HepG2 (cell line): ENCODE results near the gene PLXNB2. TPM values are rescaled to one million over a fixed set of nuclear protein-coding genes. Genes with fewer than 3 reads are reported as not detected.
A peak's percentile ranks its signal among the peaks of the same experiment; 100 is the strongest.

Experiments
- CAMTA2 ChIP-seq: sonication (generic); formaldehyde crosslinking; IDR thresholded peaks from 2 replicates; pipeline ENCODE4 v1.4.0; 2020; ENCODE audit warnings: mild to moderate bottlenecking, missing genetic modification reagents, borderline replicate concordance
- ELF1 ChIP-seq: sonication (generic); formaldehyde crosslinking; IDR thresholded peaks from 2 replicates; pipeline ENCODE4 v1.4.0; 2020; ENCODE audit warnings: missing genetic modification reagents
- FOXO1 ChIP-seq: sonication (generic); formaldehyde crosslinking; IDR thresholded peaks from 2 replicates; pipeline ENCODE4 v1.4.0; 2020; ENCODE audit warnings: missing genetic modification reagents
- FOXP1 ChIP-seq, 2 experiments: fragments of 450-650 bp in 1 of 2; IDR thresholded peaks; 2 replicates each; pipeline ENCODE4 v1.6.1; 2017 to 2018; ENCODE audit warnings: antibody characterized with exemption in 1 of 2
- HOXA5 ChIP-seq: sonication (generic); formaldehyde crosslinking; IDR thresholded peaks from 2 replicates; pipeline ENCODE4 v1.4.0; 2020; ENCODE audit warnings: missing genetic modification reagents
- IKZF1 ChIP-seq: fragments of 450-650 bp; IDR thresholded peaks from 2 replicates; pipeline ENCODE4 v1.7.1; 2016
- NFE2L1 ChIP-seq: sonication (generic); formaldehyde crosslinking; IDR thresholded peaks from 2 replicates; pipeline ENCODE4 v1.4.0; 2020; ENCODE audit warnings: missing genetic modification reagents, mild to moderate bottlenecking, borderline replicate concordance
- NR3C1 ChIP-seq: sonication (generic); formaldehyde crosslinking; IDR thresholded peaks from 2 replicates; pipeline ENCODE4 v1.4.0; 2020; ENCODE audit warnings: missing genetic modification reagents
- NRL ChIP-seq: sonication (generic); formaldehyde crosslinking; IDR thresholded peaks from 2 replicates; pipeline ENCODE4 v1.5.0; 2020; ENCODE audit warnings: missing genetic modification reagents, mild to moderate bottlenecking, moderate library complexity, borderline replicate concordance
- PCBP1 ChIP-seq: fragments of 200-400 bp; formaldehyde crosslinking; IDR thresholded peaks from 2 replicates; pipeline ENCODE4 v1.6.1; 2017; ENCODE audit warnings: mild to moderate bottlenecking, low read depth, low read length, borderline replicate concordance
- RARG ChIP-seq: sonication (generic); formaldehyde crosslinking; IDR thresholded peaks from 2 replicates; pipeline ENCODE4 v1.4.0; 2020; ENCODE audit warnings: low read depth, mild to moderate bottlenecking, missing genetic modification reagents
- RXRA ChIP-seq: sonication (generic); formaldehyde crosslinking; IDR thresholded peaks from 2 replicates; pipeline ENCODE4 v1.5.1; 2020; ENCODE audit warnings: missing genetic modification reagents
- SATB2 ChIP-seq: sonication (generic); formaldehyde crosslinking; IDR thresholded peaks from 2 replicates; pipeline ENCODE4 v1.5.0; 2020; ENCODE audit warnings: missing genetic modification reagents
- SIX4 ChIP-seq: sonication (generic); formaldehyde crosslinking; IDR thresholded peaks from 2 replicates; pipeline ENCODE4 v1.4.0; 2020; ENCODE audit warnings: missing genetic modification reagents
- SKI ChIP-seq: fragments of 450-650 bp; IDR thresholded peaks from one replicate; pipeline ENCODE4 v1.6.1; 2018; ENCODE audit warnings: mild to moderate bottlenecking; ENCODE audit not compliant: partially characterized antibody
- SOX5 ChIP-seq: IDR thresholded peaks from 2 replicates; pipeline ENCODE4 v1.6.1; 2016; ENCODE audit warnings: borderline replicate concordance
- TCF7L2 ChIP-seq: IDR thresholded peaks from 2 replicates; pipeline ENCODE4 v1.6.1; 2011; ENCODE audit warnings: mild to moderate bottlenecking, low read depth, low read length, moderate library complexity
- TGIF2 ChIP-seq: IDR thresholded peaks from 2 replicates; pipeline ENCODE4 v1.6.1; 2016; ENCODE audit warnings: control low read depth, missing compliant biosample characterization
- ZNF672 ChIP-seq: sonication (generic); formaldehyde crosslinking; IDR thresholded peaks from 2 replicates; pipeline ENCODE4 v1.8.1; 2022; ENCODE audit warnings: missing genetic modification reagents
- ZNF776 ChIP-seq: sonication (generic); formaldehyde crosslinking; IDR thresholded peaks from 2 replicates; pipeline ENCODE4 v1.4.0; 2020; ENCODE audit warnings: mild to moderate bottlenecking, missing genetic modification reagents
- polyA plus RNA-seq, 8 experiments: library from polyadenylated mRNA; depleted of rRNA in 3 of 8; stranded (reverse) in 7 of 8; unstranded in 1 of 8; fragments of >200 nt; fragmentation: Illumina TruSeq in 4 of 8; extraction: Trizol in 4 of 8; gene quantifications; 2 replicates each; pipeline versions ENCODE4 v1.2.1 to v1.2.3, GENCODE V29; 2011 to 2016; ENCODE audit warnings: low read depth in 4 of 8, missing spikeins in 1 of 8, mixed read lengths in 1 of 8; ENCODE audit not compliant: insufficient read depth in 1 of 8
- total RNA-seq, 5 experiments: library from RNA; depleted of rRNA; stranded (reverse); fragments of >200 nt; fragmentation: Illumina TruSeq; extraction: Trizol; gene quantifications; 2 replicates each; pipeline ENCODE4 v1.2.3, GENCODE V29; 2016; ENCODE audit warnings: low read depth in 1 of 5
- TF ChIP-seq, protein P1 (sequence below): IDR thresholded peaks from 2 replicates; pipeline ENCODE4 v1.6.1; 2016; ENCODE audit warnings: missing genetic modification reagents, missing compliant biosample characterization
- TF ChIP-seq, protein P2 (sequence below): sonication (generic); formaldehyde crosslinking; IDR thresholded peaks from 2 replicates; pipeline ENCODE4 v1.4.0; 2020; ENCODE audit warnings: missing genetic modification reagents, borderline replicate concordance
- TF ChIP-seq, protein P3 (sequence below): sonication (generic); formaldehyde crosslinking; IDR thresholded peaks from 2 replicates; pipeline ENCODE4 v1.5.1; 2020; ENCODE audit warnings: missing genetic modification reagents, mild to moderate bottlenecking, borderline replicate concordance
- TF ChIP-seq, protein P4 (sequence below): sonication (generic); formaldehyde crosslinking; IDR thresholded peaks from 2 replicates; pipeline ENCODE4 v1.4.0; 2020; ENCODE audit warnings: missing genetic modification reagents
- TF ChIP-seq, protein P5 (sequence below): IDR thresholded peaks from 2 replicates; pipeline ENCODE4 v1.6.1; 2012; ENCODE audit warnings: inconsistent platforms

Gene PLXNB2
- total and polyA plus RNA-seq, 2 of the 13 experiments (the other 11 are each of a cell fraction or from before 2014, with no cell fraction given) = 32.6 to 68.9 TPM

DNA sequence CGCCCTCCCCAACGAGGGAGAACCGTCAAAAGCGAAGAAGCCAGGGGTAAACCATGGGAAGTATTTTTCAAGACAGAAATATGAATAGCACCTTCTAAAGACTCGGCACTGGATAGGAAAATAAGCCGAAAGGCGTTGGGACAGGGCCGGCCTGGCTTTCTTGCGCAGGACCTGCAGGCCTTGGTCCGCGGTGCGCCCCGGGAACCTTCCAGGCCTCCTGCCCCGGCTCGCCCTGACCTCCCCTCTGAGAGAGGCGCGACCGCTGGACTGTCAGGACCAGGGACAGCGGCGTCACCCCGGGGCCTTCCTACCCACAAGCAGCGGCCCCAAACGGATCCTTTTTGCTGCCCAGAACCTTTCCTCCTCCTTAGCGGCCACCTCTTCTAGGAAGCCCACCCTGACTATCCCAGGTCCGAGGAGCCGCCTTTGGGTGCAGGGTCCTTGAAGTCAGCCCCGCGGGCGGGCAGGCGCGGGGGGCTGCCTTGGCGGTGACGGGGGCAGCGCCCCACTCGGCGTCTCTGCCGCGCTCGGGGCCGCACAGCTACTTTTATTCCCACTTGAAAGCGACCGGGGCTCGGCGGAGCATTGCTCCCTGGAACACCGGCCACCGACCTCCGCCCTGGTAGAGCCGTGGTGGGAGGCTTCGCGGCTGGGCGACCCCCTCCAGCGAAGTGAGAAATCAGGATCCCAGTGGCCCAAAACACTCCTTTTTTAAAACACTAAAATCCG, 36.6 kb downstream of the PLXNB2 start (continued):
- 0 out of 2 replicates have a peak, but pooled peaks have one; percentile 78 for TF ChIP-seq CAMTA2 (CRISPR knock-in tag)
- TF ChIP-seq SIX4 (CRISPR knock-in tag) = peak; percentile 50; the same call in 1 of the 2 replicates
- TF ChIP-seq HOXA5 = peak; percentile 92
- TF ChIP-seq TGIF2 (CRISPR knock-in tag) = peak; percentile 96
- peak; percentile 90 for TF ChIP-seq NRL (CRISPR knock-in tag)
- TF ChIP-seq ZNF776 = peak; percentile 60; the same call in 1 of the 2 replicates
- TF ChIP-seq, protein P1, sequence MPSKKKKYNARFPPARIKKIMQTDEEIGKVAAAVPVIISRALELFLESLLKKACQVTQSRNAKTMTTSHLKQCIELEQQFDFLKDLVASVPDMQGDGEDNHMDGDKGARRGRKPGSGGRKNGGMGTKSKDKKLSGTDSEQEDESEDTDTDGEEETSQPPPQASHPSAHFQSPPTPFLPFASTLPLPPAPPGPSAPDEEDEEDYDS = no peak
- TF ChIP-seq PCBP1 = no peak
- TF ChIP-seq ZNF672 (CRISPR knock-in tag) = no peak
- TF ChIP-seq SATB2 (CRISPR knock-in tag) = peak; percentile 59; the same call in 1 of the 2 replicates
- TF ChIP-seq, protein P2, sequence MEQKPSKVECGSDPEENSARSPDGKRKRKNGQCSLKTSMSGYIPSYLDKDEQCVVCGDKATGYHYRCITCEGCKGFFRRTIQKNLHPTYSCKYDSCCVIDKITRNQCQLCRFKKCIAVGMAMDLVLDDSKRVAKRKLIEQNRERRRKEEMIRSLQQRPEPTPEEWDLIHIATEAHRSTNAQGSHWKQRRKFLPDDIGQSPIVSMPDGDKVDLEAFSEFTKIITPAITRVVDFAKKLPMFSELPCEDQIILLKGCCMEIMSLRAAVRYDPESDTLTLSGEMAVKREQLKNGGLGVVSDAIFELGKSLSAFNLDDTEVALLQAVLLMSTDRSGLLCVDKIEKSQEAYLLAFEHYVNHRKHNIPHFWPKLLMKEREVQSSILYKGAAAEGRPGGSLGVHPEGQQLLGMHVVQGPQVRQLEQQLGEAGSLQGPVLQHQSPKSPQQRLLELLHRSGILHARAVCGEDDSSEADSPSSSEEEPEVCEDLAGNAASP (CRISPR knock-in tag) = peak; percentile 75
- TF ChIP-seq, protein P3, sequence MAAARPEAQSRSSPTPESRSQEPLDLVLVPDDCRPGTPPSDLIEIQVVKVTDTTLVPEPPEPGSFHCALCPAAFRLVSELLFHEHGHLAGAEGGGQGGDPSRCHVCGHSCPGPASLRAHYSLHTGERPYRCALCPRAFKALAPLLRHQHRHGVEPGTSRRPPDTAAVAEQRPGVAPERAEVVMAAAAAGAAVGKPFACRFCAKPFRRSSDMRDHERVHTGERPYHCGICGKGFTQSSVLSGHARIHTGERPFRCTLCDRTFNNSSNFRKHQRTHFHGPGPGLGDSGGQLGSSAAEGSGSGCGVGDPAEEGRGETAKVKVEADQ (CRISPR knock-in tag) = no peak
- TF ChIP-seq NR3C1 (CRISPR knock-in tag) = no peak
- TF ChIP-seq IKZF1 = no peak
- TF ChIP-seq TCF7L2 = no peak
- TF ChIP-seq ELF1 (CRISPR knock-in tag) = no peak
- TF ChIP-seq, protein P4, sequence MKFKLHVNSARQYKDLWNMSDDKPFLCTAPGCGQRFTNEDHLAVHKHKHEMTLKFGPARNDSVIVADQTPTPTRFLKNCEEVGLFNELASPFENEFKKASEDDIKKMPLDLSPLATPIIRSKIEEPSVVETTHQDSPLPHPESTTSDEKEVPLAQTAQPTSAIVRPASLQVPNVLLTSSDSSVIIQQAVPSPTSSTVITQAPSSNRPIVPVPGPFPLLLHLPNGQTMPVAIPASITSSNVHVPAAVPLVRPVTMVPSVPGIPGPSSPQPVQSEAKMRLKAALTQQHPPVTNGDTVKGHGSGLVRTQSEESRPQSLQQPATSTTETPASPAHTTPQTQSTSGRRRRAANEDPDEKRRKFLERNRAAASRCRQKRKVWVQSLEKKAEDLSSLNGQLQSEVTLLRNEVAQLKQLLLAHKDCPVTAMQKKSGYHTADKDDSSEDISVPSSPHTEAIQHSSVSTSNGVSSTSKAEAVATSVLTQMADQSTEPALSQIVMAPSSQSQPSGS (CRISPR knock-in tag) = peak; percentile 39; the same call in 1 of the 2 replicates
- peak; percentile 65; the same call in 1 of the 2 replicates for TF ChIP-seq FOXO1 (CRISPR knock-in tag)
- no peak for TF ChIP-seq SKI
- TF ChIP-seq FOXP1 (IDR thresholded peaks at IDR 0.05) = no peak
- no peak for TF ChIP-seq FOXP1 (CRISPR knock-in tag; IDR thresholded peaks at IDR 0.05)
- peak; percentile 39; the same call in 1 of the 2 replicates for TF ChIP-seq SOX5 (CRISPR knock-in tag)
- TF ChIP-seq RXRA (CRISPR knock-in tag) = 0 out of 2 replicates have a peak, but pooled peaks have one; percentile 62
- no peak for TF ChIP-seq RARG
- TF ChIP-seq, protein P5, sequence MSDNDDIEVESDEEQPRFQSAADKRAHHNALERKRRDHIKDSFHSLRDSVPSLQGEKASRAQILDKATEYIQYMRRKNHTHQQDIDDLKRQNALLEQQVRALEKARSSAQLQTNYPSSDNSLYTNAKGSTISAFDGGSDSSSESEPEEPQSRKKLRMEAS = peak; percentile 36; the same call in 1 of the 2 replicates
- TF ChIP-seq NFE2L1 (CRISPR knock-in tag) = no peak
